Peyer's patch (tissue), 4 donors: ENCODE results near the gene ANAPC16.

ENCODE experiments used
- CTCF ChIP-seq, 6 experiments: fragments of 450-650 bp in 4 of 6; fragments of 200-600 bp in 2 of 6; sonication (generic) in 1 of 6; IDR thresholded peaks; one replicate each; pipeline ENCODE4 v1.5.1; 2017 to 2019; ENCODE audit warnings: antibody characterized with exemption in 6 of 6, mild to moderate bottlenecking in 3 of 6, moderate library complexity in 1 of 6
- POLR2A ChIP-seq, 2 donors: fragments of 450-650 bp; IDR thresholded peaks; one replicate each; pipeline ENCODE4 v1.5.1; 2017; ENCODE audit warnings: antibody characterized with exemption in 2 of 2, mild to moderate bottlenecking in 2 of 2, moderate library complexity in 2 of 2

DNA sequence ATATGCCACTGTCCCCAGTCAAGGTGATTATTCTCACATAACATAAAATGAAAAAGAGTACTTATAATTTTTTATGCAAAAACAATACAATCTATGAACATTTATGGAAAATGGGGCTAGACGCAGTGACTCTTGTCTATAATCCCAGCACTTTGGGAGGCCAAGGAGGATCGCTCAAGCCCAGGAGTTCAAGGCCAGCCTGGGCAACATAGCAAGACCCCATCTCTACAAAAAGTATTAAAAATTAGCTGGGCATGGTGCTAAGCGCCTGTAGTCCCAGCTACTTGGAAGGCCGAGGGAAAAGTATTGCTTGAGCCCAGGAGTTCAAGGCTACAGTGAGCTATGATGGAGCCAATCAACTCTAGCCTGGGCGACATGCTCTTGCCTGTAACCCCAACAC lies 14.5 kb upstream of the ANAPC16 start:
- TF ChIP-seq CTCF (IDR thresholded peaks at IDR 0.05), result no peak
- TF ChIP-seq POLR2A (IDR thresholded peaks at IDR 0.05), result no peak
